IgD-negative memory B cell (primary cell): Measurements from ENCODE around the gene SMARCB1. TPM values are rescaled to one million over a fixed set of nuclear protein-coding genes. Genes with fewer than 3 reads are reported as not detected.

Experiments used
- H3K27ac Mint-ChIP-seq, 3 donors: one replicate each; pipeline ENCODE4 v1.8.0; 2020 to 2022; ENCODE audit warnings: mild to moderate bottlenecking in 3 of 3, mixed read lengths in 3 of 3, moderate library complexity in 1 of 3
- H3K27me3 Mint-ChIP-seq: one replicate; pipeline ENCODE4 v1.8.0; 2021; ENCODE audit warnings: mixed read lengths
- H3K36me3 Mint-ChIP-seq: one replicate; pipeline ENCODE4 v1.8.0; 2020; ENCODE audit warnings: mild to moderate bottlenecking, mixed read lengths
- H3K4me1 Mint-ChIP-seq, 3 donors: one replicate each; pipeline ENCODE4 v1.8.0; 2020 to 2022; ENCODE audit warnings: mixed read lengths in 3 of 3, mild to moderate bottlenecking in 1 of 3
- H3K4me3 Mint-ChIP-seq, 4 donors: one replicate each; pipeline ENCODE4 v1.8.0; 2020 to 2022; ENCODE audit warnings: mild to moderate bottlenecking in 4 of 4, mixed read lengths in 4 of 4, moderate library complexity in 3 of 4
- H3K9me3 Mint-ChIP-seq, 3 donors: one replicate each; pipeline ENCODE4 v1.8.0; 2020 to 2021; ENCODE audit warnings: mixed read lengths in 3 of 3, mild to moderate bottlenecking in 1 of 3
- polyA plus RNA-seq: library from polyadenylated mRNA; unstranded; fragments of 300-500 nt; fragmentation: Illumina TruSeq; gene quantifications from one replicate; pipeline ENCODE4 v1.2.3, GENCODE V29; 2021

SMARCB1 gene
- polyA plus RNA-seq, 1 donor from 2014 or later: 117 TPM

DNA sequence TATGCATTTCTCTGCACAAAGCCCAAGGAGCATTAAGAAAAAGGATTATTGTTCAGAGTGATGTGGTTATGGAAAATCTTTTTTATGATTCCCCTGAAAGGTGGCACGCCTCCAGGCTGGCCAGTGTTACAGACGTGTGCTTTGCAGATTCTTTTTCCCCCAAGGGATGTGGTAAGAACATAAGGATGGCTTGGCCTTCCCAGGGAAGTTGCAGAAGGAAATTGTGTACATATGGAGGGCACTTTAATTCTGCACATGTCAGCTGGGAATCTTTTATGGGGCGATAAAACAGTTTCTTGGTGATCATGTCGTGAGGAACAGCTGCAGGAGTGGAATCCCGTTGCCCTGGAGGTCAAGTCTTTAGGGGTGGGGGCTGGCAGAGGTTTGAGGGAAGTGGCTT lies 9.7 kb downstream of the SMARCB1 start:
- peaks cover 21 to 29% (median 26%) of the 10 kb centered on the region in 3 donors for H3K4me1 Mint-ChIP-seq
- H3K36me3 Mint-ChIP-seq: peaks cover 4% of the 10 kb centered on the region
- H3K9me3 Mint-ChIP-seq: peaks cover 0 to 2% (median 0%) of the 10 kb centered on the region in 3 donors
- no peak overlapping the region for H3K4me3 Mint-ChIP-seq
- peak overlapping the region in 2 of 3 donors; percentile 63 to 84 for H3K27ac Mint-ChIP-seq
- H3K27me3 Mint-ChIP-seq: peaks cover 1% of the 10 kb centered on the region

DNA sequence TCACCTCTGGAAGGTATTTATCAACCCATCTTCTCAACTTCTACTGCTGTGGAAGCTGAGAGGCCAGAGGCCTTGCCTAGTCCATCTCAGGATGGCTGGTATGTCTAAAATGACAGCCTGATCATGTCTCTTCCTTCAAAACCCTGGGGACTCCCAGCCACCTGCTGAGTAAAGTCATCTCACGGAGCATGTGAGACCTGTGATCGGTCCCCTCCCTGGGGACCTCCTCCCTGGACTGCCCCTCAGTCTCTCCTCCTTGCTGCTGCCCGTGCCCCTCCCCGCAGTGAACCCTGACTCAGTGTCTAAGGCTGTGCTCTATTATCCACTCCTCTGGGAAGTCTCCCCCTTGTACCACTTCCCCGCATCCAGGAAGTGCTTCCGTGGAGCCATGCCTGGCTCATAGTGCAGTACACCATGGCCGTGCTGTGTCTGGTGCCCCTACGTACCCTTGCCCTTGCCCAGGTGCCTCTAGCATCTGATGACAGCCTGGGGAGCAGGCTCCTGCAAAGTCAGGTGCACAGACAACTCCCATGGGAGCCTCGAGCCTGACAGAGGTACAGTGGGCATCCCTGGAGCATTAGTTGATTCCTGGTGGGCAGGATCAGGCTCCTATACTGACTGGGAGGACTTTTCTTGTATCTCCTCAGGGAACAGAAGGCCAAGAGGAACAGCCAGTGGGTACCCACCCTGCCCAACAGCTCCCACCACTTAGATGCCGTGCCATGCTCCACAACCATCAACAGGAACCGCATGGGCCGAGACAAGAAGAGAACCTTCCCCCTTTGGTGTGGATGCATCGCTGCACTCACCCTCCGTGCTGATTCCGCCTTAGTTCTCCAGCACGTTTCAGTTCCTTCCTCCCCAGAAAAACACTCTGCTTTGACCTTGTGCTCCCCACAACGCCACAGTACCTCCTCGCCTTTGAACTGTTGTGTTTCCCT lies 13.8 kb downstream of the SMARCB1 start:
- peaks cover 0 to 2% (median 0%) of the 10 kb centered on the region in 3 donors for H3K9me3 Mint-ChIP-seq
- peaks cover 4% of the 10 kb centered on the region for H3K36me3 Mint-ChIP-seq
- peaks cover 1% of the 10 kb centered on the region for H3K27me3 Mint-ChIP-seq
- peak overlapping the region; percentile 74 to 96 (median 89) for H3K4me3 Mint-ChIP-seq
- H3K27ac Mint-ChIP-seq: peak overlapping the region; percentile 97 to 99 (median 99)
- H3K4me1 Mint-ChIP-seq: peaks cover 39 to 57% (median 56%) of the 10 kb centered on the region in 3 donors

DNA sequence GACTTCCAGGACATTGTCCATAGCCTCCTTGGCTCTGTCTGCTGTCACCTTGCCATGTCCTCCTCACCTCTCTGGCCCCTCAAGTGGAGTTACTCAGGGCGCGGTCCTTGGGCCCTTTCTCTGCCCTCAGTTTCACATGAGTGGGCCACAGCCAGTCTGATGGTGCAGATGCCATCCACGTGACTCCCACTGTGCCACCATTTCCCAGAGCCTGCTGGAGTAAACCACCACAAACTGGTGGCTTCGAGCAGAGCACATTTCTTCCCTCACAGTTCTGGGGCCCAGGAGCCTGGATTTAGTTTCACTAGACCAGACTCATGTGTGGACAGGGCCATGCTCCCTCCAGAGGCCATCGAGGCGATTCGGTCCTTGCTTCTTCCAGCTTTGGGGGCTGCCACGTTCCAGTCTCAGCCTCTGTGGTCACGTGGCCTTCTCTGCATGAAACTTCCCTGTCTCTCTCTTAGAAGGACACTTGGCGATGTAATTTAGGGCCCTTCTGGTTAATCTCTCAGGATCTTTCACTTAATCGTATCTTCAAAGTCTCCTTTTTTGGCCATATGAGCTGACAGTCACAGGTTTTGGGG lies 14.6 kb downstream of the SMARCB1 start:
- H3K9me3 Mint-ChIP-seq: peaks cover 0 to 2% (median 0%) of the 10 kb centered on the region in 3 donors

DNA sequence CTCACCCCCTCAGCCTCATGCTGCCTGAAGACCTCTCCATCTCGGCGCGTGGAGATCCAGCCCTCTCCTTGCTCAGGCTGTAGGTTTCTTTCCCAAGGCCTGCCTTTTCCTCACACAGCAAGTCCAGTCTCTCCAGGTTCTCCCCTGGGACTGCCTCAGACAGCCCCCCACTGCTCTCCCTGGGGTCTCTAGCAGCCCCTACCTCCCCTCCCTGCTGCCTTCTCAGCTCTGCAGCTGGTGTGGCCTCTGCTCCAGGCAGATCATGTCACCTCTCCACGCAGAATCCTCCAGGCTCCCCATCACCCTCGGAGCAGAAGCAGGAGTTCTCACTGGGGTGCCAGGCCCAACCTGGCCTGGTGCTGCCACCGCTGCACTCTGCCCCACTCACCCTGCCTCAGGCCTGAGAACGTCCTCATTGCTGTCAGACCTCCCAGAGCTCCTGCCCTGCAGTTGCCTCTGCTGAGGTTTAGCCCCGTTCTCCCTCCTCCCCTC lies 15.2 kb downstream of the SMARCB1 start:
- H3K27ac Mint-ChIP-seq: peak overlapping the region; percentile 97 to 99 (median 99)
- H3K36me3 Mint-ChIP-seq: peaks cover 4% of the 10 kb centered on the region
- H3K4me3 Mint-ChIP-seq: peak overlapping the region in 3 of 4 donors; percentile 83 to 96 (median 95)
- peaks cover 1% of the 10 kb centered on the region for H3K27me3 Mint-ChIP-seq
- H3K9me3 Mint-ChIP-seq: peaks cover 0 to 2% (median 0%) of the 10 kb centered on the region in 3 donors
- peaks cover 51 to 68% (median 67%) of the 10 kb centered on the region in 3 donors for H3K4me1 Mint-ChIP-seq

More for the DNA sequence above, 14.6 kb downstream of the SMARCB1 start:
- Mint-ChIP-seq H3K27ac (peak overlapping the region; percentile 97 to 99 (median 99)), H3K4me3 (peak overlapping the region; percentile 74 to 96 (median 89)), H3K4me1 (peaks cover 47 to 64% (median 63%) of the 10 kb centered on the region in 3 donors), H3K27me3 (peaks cover 1% of the 10 kb centered on the region), H3K36me3 (peaks cover 4% of the 10 kb centered on the region)

DNA sequence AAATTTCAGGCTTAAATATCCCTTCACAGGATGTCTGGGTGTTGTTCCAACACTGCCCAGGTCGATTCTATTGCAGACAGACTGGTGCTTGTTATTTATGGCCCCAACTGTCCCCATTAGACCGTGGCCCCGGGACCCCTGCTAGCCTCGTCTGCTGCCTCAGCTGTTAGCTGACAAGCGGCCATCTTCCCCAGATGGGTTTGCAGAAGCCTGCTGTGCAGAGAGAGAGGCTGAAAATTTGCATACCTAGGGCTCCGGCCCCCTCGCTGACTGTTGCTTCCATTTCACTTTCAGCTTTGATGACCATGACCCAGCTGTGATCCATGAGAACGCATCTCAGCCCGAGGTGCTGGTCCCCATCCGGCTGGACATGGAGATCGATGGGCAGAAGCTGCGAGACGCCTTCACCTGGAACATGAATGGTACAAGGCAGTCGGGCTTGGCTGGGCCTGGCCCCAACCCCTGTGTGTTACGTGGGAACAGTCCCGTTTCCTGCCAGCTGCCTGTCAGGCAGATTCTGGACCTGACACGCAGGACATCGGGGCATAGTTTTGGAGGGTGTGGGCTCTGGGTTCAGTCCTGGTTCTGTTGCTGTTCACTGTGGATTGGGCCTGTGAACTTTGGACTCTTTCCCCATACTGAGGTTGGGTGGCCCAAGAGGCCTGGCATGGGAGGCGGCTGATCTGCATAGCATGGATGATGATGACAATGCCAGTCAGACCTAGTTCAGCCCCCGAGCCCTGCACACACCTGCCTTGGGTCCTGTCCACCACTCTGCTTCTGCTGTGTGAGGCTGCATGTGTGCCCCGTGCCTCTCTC lies 16.4 kb downstream of the SMARCB1 start:
- peaks cover 0 to 2% (median 0%) of the 10 kb centered on the region in 3 donors for H3K9me3 Mint-ChIP-seq
- peak overlapping the region; percentile 90 to 99 (median 97) for H3K27ac Mint-ChIP-seq
- peak overlapping the region; percentile 83 to 96 (median 93) for H3K4me3 Mint-ChIP-seq
- peaks cover 53 to 70% (median 67%) of the 10 kb centered on the region in 3 donors for H3K4me1 Mint-ChIP-seq
- peaks cover 6% of the 10 kb centered on the region for H3K36me3 Mint-ChIP-seq
- peaks cover 1% of the 10 kb centered on the region for H3K27me3 Mint-ChIP-seq

DNA sequence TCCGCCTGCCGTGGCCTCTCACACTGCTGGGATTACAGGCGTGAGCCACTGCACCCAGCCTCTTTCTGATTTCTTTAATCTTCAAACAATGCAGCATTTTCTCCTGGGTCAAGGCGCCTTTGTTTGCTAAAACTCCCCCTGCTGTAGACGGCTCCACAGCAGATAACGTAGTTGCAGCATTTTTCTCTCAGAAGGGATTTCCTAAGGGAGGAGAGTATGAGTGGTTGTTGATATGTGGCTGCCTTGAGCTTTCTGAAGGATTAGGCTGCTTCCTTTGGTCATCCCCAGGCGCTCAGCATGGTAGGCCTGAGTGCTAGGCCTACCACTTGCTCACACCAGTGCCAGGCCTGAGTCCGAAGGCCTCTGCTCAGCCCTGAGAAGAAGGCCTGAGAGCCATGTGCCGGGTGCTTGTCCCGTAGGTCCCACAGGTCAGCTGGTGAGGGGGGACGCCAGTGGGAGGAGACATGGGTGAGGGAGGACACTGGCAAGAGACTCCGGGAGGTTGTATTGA lies 18.1 kb downstream of the SMARCB1 start:
- Mint-ChIP-seq H3K36me3 (peaks cover 4% of the 10 kb centered on the region), H3K27ac (peak overlapping the region; percentile 89 to 99 (median 97)), H3K9me3 (no peaks in the 10 kb centered on the region), H3K27me3 (peaks cover 1% of the 10 kb centered on the region), H3K4me1 (peaks cover 47 to 63% (median 58%) of the 10 kb centered on the region in 3 donors), H3K4me3 (peak overlapping the region; percentile 83 to 96 (median 93))

DNA sequence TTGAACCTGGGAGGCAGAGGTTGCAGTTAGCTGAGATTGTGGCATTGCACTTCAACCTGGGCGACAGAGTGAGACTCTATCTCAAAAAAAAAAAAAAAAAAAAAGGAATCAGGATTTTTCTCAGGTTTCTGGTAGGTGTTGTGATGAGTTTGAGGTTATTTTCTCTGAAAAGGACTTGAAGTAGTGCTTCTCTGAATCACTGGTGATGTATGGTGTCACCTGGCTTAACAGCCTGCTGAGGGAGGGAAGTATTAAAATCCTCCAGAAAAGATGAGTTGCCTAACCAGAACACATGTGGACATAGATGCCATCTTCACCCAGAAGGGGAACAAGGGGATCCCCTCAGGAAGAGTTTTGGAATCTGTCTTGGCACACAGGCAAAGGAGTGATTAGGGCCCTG lies 20.1 kb downstream of the SMARCB1 start:
- Mint-ChIP-seq H3K27me3 (no peaks in the 10 kb centered on the region), H3K36me3 (peaks cover 11% of the 10 kb centered on the region), H3K4me1 (peaks cover 38 to 54% (median 50%) of the 10 kb centered on the region in 3 donors), H3K9me3 (no peaks in the 10 kb centered on the region), H3K4me3 (peak overlapping the region; percentile 30 to 95 (median 91)), H3K27ac (peak overlapping the region; percentile 59 to 99 (median 97))

DNA sequence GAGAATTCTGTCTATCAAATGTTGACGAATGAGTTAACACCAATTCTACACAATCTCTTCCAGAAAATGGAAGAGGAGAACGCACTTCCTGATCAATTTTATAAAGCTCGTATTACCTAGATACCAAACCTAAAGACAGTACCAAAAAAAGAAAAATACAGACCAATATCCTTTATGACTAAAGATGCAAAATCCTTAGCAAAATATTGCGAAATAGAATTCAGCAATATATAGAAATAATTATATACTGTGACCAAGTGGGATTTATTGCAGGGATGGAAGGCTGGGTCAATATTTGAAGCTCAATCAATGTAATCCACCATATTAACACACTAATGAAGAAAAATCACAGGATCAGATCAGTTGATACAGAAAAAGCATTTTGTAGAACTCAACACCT lies 25.6 kb downstream of the SMARCB1 start:
- Mint-ChIP-seq H3K4me3 (no peak overlapping the region), H3K4me1 (peaks cover 17 to 25% (median 24%) of the 10 kb centered on the region in 3 donors), H3K9me3 (no peaks in the 10 kb centered on the region), H3K36me3 (peaks cover 13% of the 10 kb centered on the region), H3K27ac (no peak overlapping the region), H3K27me3 (no peaks in the 10 kb centered on the region)

DNA sequence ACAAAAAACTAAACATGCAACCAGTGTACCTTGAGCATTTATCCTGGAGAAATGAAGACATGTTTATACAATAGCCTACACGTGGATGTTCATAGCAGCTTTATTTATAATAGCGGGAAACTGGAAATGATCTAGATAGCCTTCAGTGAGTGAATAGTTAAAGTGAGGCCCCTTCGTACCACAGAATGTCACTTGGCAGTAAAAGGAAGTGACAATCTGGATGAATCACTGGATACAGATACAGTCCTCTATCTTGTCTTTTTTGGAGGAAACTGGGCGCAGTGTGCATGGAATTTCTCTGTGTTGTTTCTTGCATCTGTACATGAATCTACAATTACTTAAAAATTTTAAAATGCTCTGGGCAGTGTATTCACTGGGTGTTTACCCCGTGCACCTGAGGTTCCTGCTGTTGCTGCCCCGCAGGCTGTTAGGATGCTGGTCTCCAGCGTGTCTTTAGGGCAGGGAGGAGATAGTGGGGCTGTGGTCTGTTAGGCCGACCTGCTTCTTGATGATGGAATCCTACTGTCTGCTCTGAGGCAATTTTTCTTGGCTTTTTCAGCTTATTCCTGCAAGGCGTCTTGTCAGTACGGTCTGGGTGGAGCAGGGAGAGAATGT lies 28.9 kb downstream of the SMARCB1 start:
- Mint-ChIP-seq H3K4me1 (peaks cover 35 to 43% (median 41%) of the 10 kb centered on the region in 3 donors), H3K9me3 (no peaks in the 10 kb centered on the region), H3K27me3 (no peaks in the 10 kb centered on the region), H3K4me3 (peak overlapping the region in 1 of 4 donors; percentile 40), H3K36me3 (peaks cover 13% of the 10 kb centered on the region), H3K27ac (peak overlapping the region in 1 of 3 donors; percentile 14)

DNA sequence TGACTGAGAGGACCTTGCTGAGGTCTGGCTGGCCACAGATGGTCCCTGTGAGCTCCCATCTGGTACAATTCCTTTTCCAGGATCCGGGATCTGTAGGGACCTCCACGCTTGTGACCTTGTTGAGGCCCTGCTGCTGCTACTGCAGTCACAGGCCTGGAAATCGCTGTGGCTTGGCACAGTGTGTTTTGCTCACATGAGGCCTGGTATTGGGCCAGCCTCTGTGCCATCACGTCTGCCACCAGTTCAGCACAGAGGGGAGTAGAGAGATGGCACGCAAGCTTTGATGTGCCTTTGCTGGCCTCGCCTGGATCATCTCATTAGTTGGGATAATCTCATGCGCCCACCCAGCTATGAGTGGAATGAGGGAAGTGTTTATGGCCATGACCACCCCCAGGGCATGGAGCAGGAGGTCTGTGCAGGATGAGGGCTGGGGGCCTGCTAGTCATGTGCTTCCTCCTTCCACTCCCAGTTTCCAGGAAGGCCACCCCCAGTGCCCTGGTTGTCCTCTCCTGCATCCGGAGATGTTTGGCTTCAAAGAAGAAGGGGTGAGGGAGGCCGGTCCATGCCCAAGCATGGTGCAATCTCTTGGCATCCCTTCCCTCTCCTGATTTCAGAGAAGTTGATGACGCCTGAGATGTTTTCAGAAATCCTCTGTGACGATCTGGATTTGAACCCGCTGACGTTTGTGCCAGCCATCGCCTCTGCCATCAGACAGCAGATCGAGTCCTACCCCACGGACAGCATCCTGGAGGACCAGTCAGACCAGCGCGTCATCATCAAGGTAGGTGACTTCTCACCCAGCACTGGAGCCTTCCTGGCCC lies 29.6 kb downstream of the SMARCB1 start:
- H3K4me1 Mint-ChIP-seq: peaks cover 36 to 42% (median 41%) of the 10 kb centered on the region in 3 donors
- peaks cover 11% of the 10 kb centered on the region for H3K36me3 Mint-ChIP-seq

DNA sequence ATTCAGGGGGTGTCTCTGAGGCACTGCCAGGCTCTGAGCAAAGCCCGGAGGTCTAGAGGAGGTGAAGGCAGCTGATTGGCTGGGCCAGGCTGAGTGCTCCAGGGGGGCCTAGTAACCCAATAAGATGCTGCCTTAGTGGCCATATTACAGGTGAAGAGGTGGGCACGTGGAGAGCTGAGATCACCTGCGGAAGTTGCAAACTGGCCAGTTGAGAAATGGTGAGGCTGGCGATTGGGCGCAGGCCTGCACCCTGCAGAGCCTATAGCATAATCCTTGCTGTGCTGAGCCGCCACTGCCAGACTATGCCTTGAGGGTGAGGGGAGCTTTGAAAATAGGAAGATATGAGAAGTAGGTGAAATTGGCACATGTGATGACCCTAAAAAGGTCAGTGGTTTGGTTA lies 30.4 kb downstream of the SMARCB1 start:
- Mint-ChIP-seq H3K36me3 (peaks cover 6% of the 10 kb centered on the region), H3K4me3 (peak overlapping the region in 1 of 4 donors; percentile 68), H3K4me1 (peaks cover 31 to 36% (median 36%) of the 10 kb centered on the region in 3 donors), H3K27me3 (no peaks in the 10 kb centered on the region), H3K9me3 (no peaks in the 10 kb centered on the region), H3K27ac (no peak overlapping the region)

More for the DNA sequence above, 29.6 kb downstream of the SMARCB1 start:
- H3K27me3 Mint-ChIP-seq: no peaks in the 10 kb centered on the region
- no peaks in the 10 kb centered on the region for H3K9me3 Mint-ChIP-seq
- H3K27ac Mint-ChIP-seq: no peak overlapping the region
- H3K4me3 Mint-ChIP-seq: no peak overlapping the region

DNA sequence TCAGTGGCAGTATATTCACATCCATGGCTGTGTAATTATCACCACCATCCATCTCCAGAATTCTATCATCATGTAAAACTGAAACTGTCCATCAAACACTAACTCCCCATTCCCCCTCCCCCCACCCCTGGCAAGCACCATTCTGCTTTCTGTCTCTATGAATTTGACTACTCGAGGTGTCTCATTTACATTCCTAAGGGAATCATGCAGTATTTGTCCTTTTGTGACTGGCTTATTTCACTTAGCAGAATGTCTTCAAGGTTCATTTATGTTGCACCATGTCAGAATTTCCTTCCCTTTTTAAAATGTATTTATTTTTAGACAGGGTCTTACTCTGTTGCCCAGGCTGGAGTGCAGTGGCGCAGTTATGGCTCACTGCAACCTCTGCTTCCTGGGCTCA lies 31.8 kb downstream of the SMARCB1 start:
- H3K27ac Mint-ChIP-seq: peak overlapping the region in 2 of 3 donors; percentile 73 to 88
- H3K4me3 Mint-ChIP-seq: peak overlapping the region in 2 of 4 donors; percentile 86 to 89
- no peaks in the 10 kb centered on the region for H3K9me3 Mint-ChIP-seq
- H3K4me1 Mint-ChIP-seq: peaks cover 34 to 35% (median 34%) of the 10 kb centered on the region in 3 donors
- H3K36me3 Mint-ChIP-seq: peaks cover 5% of the 10 kb centered on the region
- H3K27me3 Mint-ChIP-seq: no peaks in the 10 kb centered on the region

DNA sequence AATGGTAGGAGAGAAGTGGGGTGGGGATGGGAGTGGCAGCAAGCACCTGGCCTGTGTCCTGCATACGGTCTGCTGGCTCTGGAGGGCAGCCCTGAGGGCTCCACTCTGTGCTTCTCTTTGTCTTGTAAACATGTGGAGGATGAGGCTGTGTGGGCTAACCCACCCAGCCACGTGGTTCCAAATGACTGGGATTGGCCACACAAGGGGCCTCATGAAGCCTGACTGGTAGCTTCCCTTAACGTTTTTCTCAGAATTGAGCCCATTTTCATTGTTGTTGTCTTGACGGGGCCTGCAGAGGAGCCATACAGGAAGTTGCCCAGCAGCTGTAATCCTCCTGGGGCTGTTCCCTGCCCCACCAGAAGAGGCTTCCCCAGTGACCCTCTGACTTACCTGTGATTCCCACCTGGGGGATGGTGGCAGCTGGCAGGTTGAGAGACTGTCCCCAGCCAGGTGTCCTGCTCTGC lies 34.0 kb downstream of the SMARCB1 start:
- H3K36me3 Mint-ChIP-seq: peaks cover 2% of the 10 kb centered on the region
- H3K4me1 Mint-ChIP-seq: peaks cover 28 to 34% (median 31%) of the 10 kb centered on the region in 3 donors
- peak overlapping the region; percentile 23 to 81 (median 81) for H3K27ac Mint-ChIP-seq
- H3K4me3 Mint-ChIP-seq: peak overlapping the region in 2 of 4 donors; percentile 63 to 87
- H3K27me3 Mint-ChIP-seq: no peaks in the 10 kb centered on the region
- no peaks in the 10 kb centered on the region for H3K9me3 Mint-ChIP-seq
